Activated CD8-positive, alpha-beta memory T cell treated with anti-CD3 and anti-CD28 coated beads, Interleukin-2, amount 50 U/mL, for 1 hour (primary cell): ENCODE measurements around the gene GHSR.

ENCODE experiments used
- DNase-seq: peaks from one replicate; pipeline ENCODE4 v3.0.0-alpha.2; 2020; ENCODE audit errors: extremely low read depth

The GHSR gene

DNA sequence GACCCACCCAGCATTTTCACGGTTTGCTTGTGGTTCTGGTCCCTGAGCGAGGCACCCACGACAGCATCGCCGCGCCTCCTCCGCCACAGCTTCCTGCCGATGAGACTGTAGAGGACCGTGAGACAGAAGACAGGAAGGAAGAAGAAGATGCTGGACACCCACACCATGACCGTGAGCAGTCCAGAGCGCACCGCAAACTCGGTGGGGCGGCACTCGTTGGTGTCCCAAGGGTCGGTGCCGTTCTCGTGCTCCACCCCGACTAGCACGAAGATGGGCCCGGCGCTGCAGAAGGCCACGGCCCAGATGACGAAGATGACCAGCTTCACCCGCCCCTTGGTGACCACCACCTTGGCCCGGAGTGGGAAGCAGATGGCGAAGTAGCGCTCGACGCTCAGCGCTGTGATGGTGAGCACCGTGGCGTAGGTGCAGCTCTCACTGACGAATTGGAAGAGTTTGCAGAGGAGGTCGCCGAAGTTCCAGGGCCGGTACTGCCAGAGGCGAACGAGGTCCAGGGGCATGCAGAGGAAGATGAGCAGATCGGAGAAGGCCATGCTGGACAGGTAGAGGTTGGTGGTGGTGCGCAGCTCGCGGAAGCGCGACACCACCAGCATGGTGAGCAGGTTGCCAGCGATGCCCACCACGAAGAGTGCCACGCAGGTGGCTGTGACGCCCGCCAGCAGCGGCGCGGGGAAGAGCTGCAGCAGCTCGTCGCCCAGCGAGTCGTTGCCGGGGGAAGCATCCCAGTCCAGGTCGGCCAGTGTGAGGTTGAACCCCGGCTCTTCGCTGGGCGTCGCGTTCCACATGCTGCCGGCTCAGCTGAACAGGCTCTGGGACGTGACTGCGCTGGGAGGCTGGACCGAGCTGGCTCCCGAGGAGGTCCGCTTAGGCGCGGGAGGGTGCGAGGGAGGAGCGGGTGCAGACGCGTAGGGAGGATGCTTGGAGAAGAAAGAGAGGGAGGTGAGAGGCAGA lies at the start of gene GHSR:
Gene GHSR, minus strand, starts transcription at position 846 of the 969 bp plus-strand sequence. Its CDS starts 43 bp downstream, at position 803.
- DNase-seq = no peak

DNA sequence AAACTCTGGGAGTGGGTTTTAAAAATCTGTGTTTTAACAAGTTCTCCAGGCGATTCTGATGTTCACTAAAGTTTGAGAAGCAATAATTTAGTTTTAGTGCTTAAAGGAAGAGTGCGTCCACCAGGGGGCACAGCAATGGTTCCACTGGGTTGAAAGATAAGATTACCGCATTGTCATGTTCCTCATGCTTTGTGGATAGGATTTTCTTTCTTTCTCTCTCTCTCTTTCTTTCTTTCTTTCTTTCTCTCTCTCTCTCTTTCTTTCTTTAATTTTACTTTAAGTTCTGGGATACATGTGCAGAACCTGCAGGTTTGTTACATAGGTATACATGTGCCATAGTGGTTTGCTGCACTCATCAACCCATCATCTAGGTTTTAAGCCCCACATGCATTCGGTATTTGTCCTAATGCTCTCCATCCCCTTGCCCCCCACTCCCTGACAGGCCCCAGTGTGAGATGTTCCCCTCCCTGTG lies 42.0 kb upstream of the GHSR start:
- peak; percentile 28 for DNase-seq

- DNase-seq = no peak
Measured at GRCh38 chr3:172478116-172478515, 29.9 kb upstream of the GHSR start.

DNA sequence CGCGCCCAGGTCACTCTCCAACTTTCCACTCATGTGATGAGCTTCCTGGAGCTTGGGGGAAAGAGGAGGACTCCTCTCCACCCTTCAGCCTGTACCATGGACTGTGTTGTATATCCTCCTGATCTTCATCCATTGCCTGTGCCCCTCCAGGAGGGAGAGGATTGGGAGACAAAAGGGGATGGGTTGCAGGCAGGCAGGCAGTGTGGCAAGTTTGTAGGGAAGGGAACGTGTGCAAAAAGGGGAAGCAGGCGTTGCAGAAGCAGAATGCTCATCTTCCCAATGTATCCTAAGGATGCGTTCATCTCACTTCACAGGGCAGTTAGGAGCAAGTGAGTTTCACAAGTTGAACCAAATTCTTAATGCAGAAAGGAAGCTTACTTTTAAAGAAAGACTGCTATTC lies 28.1 kb upstream of the GHSR start:
- no peak for DNase-seq

GRCh38 chr3:172475703-172476102 lies 27.4 kb upstream of the GHSR start:
- no peak for DNase-seq

- DNase-seq = no peak
Measured at GRCh38 chr3:172471903-172472302, 23.6 kb upstream of the GHSR start.

DNA sequence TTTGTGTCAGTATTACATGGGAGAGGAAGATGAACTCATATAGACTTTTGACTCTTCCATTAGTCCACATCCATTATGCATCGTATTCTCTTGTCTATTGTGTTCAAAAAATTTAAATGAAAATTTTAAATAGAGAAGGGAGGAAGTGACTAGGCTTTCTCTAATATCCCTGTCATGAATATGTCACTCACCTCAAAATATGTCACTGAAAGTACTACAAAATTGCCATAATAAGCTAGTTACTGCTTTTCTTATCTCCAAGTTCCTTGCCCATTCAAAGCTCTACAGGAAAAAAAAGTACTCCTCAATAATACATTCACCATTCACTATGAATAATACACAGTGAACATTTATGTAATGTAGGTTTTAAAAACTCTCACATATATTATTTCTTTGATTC lies 22.3 kb upstream of the GHSR start:
- DNase-seq = no peak

GRCh38 chr3:172467170-172467824 lies 19.0 kb upstream of the GHSR start:
- no peak for DNase-seq

DNA sequence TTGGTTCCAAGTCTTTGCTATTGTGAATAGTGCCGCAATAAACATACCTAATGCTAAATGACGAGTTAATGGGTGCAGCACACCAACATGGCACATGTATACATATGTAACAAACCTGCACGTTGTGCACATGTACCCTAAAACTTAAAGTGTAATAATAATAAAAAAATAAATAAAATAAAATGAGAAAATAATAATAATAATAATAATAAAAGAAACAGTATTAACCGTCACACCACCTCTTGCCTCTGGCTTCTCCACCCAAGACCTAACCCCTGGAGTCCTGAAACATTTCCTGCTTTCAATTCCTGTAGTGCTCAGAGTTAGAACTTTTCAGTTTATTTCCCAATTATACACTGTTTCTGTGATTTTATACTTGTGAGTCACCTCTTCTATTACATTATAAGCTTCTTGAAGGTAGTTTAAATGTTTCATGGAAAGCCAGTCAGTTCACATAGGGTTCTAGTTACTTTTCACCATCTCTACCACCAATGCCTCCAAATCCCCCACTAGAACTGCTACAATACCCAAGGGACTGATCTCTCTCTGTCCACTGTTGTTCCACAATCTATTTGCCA lies 18.4 kb upstream of the GHSR start:
- no peak for DNase-seq

DNA sequence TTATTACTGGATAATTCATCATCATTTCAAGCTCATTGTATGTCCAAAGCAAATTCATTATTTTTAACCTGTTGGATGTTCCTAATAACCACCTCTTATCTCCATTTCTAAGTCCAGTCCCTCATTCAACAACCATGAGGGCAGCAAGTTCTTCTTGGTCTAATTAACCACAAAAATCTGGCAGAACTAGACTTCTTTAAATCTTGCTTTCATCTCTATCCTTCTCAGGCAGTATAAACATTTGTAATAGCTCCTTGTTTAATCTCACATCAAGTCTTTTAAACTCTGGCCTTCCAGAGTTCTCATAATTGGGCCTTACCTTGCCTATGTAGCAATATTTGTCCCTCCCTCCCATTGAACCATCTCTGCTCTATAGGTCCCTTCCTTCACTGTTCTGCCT lies 17.0 kb upstream of the GHSR start:
- no peak for DNase-seq

DNA sequence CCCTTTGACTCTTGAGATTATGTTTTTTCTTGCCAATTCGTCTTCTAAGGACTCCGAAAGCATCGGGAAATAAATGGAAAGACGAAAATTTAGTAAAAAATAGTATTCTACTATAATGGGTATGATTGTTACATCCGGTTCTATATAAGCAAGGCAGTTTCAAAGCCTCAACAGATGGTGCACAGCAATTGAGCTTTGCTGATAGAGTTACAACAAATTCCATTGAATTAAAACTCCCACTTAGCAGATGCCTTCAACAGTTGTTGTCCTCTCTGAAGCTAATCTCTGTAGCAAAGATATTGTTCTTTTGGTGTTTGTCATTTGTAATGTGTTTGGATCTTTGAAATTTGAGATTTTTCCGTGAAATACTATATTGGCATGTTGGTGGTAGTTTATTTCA lies 16.1 kb upstream of the GHSR start:
- no peak for DNase-seq

DNA sequence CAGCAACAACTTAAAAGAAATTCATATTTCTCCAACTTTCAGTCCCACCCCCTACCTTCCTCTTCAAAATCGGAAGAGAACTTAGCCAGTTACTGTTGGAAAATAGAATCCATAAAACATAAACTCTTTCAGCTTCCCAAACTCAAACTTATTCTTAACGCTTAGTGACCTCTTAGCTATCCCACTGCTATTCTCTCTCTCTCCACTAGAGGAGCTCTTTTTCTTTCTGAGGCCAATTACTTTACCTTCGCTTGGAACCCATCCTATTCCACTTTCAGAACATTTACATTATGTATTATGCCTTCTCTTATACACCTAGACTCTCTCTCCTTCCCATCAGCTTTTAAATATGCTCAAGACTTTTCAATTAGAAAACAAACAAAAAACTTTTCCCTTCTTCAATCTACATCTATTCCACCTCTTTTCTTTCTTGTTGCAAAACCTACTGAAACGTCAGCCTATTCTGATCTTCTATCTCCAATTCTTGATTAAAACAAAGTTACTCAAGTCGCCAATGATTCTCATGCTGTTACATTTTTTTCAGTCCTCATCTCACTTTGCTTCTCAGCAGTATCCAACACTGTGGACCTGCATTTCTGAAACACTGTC lies 13.4 kb upstream of the GHSR start:
- DNase-seq = no peak

- no peak for DNase-seq
Measured at GRCh38 chr3:172456404-172456803, 8.1 kb upstream of the GHSR start.

DNA sequence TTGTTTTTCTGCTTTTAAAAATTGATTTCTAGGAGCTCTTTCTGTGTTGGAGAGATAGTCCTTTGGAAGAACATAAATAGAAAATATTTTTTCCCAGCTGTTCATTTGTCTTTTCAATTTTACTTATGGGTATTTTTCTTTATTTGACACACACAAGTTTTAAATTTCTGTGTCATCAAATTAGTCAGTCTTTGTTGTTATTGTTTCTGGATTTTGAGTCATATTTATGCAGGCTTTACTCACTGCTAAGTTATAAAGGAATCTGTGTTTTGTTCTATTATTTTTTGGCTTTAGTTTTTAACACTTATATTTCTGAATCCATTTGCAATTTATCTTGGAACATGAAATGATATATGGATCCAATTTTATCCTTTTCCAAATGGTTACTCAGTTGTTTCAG lies 5.9 kb upstream of the GHSR start:
- no peak for DNase-seq

GRCh38 chr3:172449466-172450149 lies 1.4 kb upstream of the GHSR start:
- no peak for DNase-seq

DNA sequence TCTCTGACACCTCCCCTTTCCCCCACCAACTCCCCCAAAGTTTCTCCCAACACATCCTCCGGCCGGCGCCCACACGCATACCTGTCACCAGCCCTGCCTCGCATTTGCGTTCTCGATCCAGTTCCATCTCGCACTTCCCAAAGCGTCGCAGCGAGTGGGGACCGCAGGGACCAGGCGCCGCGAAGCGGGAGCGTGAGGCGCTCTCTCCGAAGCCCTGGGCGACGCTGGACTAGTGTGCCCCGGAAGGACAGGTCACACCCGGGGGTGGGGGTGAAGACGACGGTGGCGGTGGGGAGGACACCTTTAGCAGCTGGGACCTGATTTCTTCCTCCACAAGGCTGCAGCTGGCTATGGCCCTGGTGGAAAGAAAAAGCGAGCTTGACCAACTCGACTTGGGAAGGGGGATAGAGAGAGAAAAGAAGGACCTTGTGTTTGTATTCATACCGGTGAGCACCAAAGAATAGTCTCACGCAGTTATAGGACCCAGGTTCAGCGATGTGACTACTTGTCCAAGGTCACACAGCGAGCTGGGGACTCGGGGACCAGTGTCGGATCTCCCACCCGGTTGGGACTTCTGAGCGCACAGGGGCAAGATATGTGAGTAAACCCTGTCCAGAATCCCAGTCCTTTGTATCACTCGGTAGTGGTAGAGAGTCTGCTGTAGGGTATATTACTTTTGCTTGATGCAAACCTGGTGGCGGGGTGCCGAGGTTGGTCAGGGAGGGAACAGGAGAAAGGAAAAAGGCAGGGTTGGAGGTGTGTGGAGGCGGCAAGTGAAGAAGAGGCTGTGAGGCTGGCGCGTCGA lies 607 bp upstream of the GHSR start:
- DNase-seq = no peak

DNA sequence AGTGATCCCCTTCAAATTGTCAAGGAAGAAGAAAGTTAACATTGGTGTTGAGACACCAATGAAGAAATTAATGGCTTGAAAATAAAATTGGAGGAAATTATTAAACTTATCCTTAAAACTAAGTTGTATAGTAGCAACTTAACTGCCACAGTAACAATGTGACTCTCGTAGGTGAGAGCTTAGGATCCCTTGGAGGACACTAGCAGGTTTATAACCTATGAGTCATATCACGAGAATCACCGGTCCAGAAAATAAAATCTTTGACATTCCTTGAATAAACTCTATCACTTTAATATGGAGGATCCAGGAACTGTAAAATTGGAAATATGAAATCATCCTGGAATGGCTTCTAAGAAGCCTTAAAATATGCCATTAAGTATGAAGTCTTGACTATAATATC lies 2.1 kb downstream of the GHSR start:
- DNase-seq = no peak

DNA sequence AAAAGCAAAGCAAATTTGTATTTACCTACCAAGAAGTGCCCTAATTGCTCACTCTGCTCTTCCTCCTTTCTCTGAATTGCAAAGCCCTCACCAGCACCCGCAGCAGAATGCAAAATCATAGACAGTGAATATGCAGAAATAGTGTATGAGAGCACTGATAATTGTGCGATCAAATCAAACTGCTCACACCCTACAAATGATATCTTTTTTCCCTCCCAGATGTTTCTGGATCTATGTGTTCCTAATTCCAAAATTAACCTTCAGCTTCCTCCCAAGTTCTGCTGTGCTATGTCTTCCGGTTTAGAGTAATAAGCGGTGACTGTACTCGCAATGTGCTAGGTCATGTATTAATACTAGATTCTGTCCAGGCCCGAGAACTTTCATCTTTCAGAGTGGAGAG lies 3.4 kb downstream of the GHSR start:
- no peak for DNase-seq

DNA sequence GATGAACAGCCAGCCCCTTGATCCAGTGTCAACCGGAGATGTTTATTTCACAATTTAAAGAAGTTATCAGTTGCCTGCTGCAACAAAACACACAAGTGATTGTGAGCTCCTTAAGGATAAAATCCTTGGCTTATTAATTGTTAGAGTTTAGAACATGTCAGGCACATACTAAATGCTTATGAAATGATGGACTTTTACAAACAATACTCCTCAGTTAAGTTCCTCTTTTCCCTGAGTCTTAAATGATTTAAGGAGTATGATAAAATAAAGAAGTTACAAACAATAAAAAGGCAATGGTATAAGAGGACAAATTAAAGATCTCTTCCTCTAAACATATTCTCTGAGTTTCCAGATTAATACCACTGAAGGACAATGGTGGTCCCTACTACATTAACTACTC lies 5.7 kb downstream of the GHSR start:
- DNase-seq = no peak

GRCh38 chr3:172441581-172441980 lies 6.7 kb downstream of the GHSR start:
- DNase-seq = no peak

DNA sequence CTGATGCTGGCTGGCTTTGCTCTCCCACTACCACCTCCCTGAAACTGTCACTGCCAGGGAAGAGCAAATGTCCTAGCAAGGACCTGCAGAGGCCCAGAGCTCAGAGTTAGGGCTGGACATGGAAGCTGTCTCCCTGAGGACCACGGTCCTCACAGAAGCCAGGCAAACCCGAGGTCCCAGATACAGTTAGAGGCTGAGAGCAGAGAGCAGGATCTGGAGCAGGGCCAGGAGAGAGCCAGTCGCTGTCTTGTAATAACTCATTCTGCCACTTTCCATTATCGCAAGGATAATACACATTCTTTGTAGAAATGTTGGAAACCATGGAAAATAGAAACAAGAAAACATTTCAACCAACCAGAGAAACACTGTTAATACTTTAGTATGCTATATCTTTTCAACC lies 10.1 kb downstream of the GHSR start:
- no peak for DNase-seq
